Mucosa of gallbladder (tissue), 1 donor: ENCODE measurements around the gene FES. TPM values are rescaled to one million over a fixed set of nuclear protein-coding genes. Genes with fewer than 3 reads are reported as not detected.

Source experiments
- DNase-seq: peaks from one replicate; pipeline ENCODE4 v3.0.0-alpha.2; 2020; ENCODE audit warnings: low spot score
- total RNA-seq: library from RNA; stranded (reverse); gene quantifications from one replicate; pipeline ENCODE4 v1.2.1, GENCODE V29; 2021
- donor health status: DM: no; HTN: no; CAD: no.

Gene FES
- total RNA-seq, 1 donor from 2014 or later = 26.2 TPM

GRCh38 chr15:90876046-90876445, 8.3 kb upstream of the FES start:
- no peak for DNase-seq

- no peak for DNase-seq
These were observed 7.7 kb upstream of the FES start for GRCh38 chr15:90876512-90877170.

- DNase-seq = no peak
These were observed 7.0 kb upstream of the FES start for GRCh38 chr15:90877315-90877714.

GRCh38 chr15:90877996-90878395, 6.3 kb upstream of the FES start:
- DNase-seq = no peak

- DNase-seq = no peak
These were observed 5.6 kb upstream of the FES start for GRCh38 chr15:90878660-90879059.

- DNase-seq = no peak
These were observed 4.5 kb upstream of the FES start for GRCh38 chr15:90879730-90880366.

GRCh38 chr15:90880381-90881145, 3.7 kb upstream of the FES start:
- DNase-seq = no peak

GRCh38 chr15:90881181-90881977, 2.9 kb upstream of the FES start:
- DNase-seq = no peak

- DNase-seq = no peak
These were observed 2.2 kb upstream of the FES start for GRCh38 chr15:90881978-90882721.

GRCh38 chr15:90882781-90883525, 1.4 kb upstream of the FES start:
- no peak for DNase-seq

GRCh38 chr15:90883526-90883975, 753 bp upstream of the FES start:
- DNase-seq = no peak

- DNase-seq = no peak
These were observed 571 bp downstream of the FES start for GRCh38 chr15:90884719-90885431.

- DNase-seq = peak; percentile 67
These were observed 1.4 kb downstream of the FES start for GRCh38 chr15:90885432-90886290.

- DNase-seq = no peak
These were observed 1.9 kb downstream of the FES start for GRCh38 chr15:90886291-90886614.

GRCh38 chr15:90887037-90887481, 2.8 kb downstream of the FES start:
- DNase-seq = no peak

GRCh38 chr15:90889313-90889730, 5.0 kb downstream of the FES start:
- DNase-seq = no peak

- no peak for DNase-seq
These were observed 5.6 kb downstream of the FES start for GRCh38 chr15:90889736-90890456.

GRCh38 chr15:90890839-90891238, 6.5 kb downstream of the FES start:
- DNase-seq = no peak
